ENCODE measurements around the gene NHERF1.

The NHERF1 gene

DNA sequence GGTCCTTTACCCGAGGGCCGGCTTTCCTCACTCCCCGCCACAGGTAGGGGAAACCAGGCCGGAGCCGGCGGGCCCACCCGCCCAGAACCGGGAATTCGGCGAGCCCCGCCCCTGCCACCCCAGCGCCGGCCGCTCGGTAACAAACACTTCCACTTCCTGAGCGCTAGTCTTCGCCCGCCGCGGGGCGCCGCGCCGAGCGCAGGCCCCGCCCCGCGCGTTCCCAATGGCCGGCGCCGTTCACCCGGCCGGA lies 224 bp upstream of the NHERF1 start:
- peaks cover 45% of the 10 kb centered on the region for H3K36me3 Mint-ChIP-seq
- CTCF ChIA-PET: no interaction called here
- no peaks in the 10 kb centered on the region for H3K9me3 Mint-ChIP-seq
- H3K27me3 Mint-ChIP-seq: no peaks in the 10 kb centered on the region
- H3K4me3 Mint-ChIP-seq: peak overlapping the region; percentile 99
- peaks cover 64% of the 10 kb centered on the region for H3K4me1 Mint-ChIP-seq
- DNase-seq: no peak
- H3K27ac Mint-ChIP-seq: peak overlapping the region; percentile 84

DNA sequence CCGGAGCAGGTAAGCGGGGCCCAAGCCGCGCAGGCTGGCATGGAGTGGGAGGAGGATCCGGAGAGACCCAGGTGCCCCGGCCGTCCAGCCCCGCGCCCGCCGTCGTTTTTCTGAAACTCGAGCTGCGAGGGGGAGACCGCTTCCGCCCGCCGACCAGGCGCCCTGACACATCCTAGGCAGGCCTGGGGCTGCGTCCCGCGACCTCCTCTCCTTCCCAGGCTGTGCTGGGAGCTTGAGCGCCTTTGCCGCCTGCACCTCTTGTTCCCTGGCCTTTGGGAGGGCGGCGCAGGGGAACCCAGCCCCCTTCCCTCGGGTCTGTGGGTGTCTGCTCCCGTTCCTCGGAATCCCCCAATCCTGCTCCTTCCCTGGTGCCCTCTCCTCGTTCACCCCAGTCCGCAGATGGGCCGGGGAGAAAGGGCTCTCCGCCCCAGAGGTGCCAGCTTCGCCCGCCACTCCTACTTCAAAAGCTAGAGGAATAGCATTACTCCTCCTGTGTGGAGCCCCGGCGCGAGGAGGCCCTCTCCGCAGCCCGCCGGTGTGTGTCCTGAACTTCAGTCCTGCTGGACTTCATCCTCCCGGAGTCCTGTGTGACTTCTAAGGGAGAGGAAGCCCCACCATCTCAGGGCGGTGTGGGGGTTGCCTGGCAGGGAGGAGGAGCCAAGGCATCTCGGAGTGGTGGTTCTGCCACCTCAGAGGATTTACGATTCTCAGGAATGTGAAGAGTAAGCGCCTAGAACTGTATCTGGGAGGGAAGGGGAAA lies 1.0 kb downstream of the NHERF1 start:
- Mint-ChIP-seq H3K27me3 (no peaks in the 10 kb centered on the region), H3K9me3 (no peaks in the 10 kb centered on the region), H3K4me1 (peaks cover 63% of the 10 kb centered on the region), H3K4me3 (peak overlapping the region; percentile 99), H3K36me3 (peaks cover 40% of the 10 kb centered on the region), H3K27ac (peak overlapping the region; percentile 88)
- DNase-seq: peak; percentile 71
- CTCF ChIA-PET: interaction anchor here (1.1 to 7.3 kb wide), 12 partner anchors 9 to 115 kb away, joined by 3 to 43 read pairs (median 8); partner anchors contain the start of genes NAT9 and RAB37

DNA sequence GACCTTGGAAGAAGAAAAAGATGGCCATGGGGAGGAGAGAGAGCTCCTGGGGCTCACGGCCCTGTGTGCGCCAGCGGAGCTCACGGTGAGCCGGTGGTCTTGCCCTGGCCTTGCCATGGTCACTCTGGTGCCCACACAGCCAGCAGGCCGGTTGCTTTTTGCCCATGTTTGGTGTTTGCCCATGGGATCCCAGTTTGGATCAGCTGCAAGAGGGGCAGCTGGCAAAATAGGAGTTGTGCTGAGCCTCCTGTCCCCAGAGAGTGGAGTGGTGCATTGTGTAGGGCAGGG lies 1.6 kb downstream of the NHERF1 start:
- Mint-ChIP-seq H3K4me3 (peak overlapping the region; percentile 99), H3K27ac (peak overlapping the region; percentile 88), H3K9me3 (no peaks in the 10 kb centered on the region), H3K36me3 (peaks cover 44% of the 10 kb centered on the region), H3K27me3 (no peaks in the 10 kb centered on the region), H3K4me1 (peaks cover 63% of the 10 kb centered on the region)
- CTCF ChIA-PET: interaction anchor here (0.8 to 7.3 kb wide), 15 partner anchors 8 to 114 kb away, joined by 3 to 43 read pairs (median 6); partner anchors contain the start of genes NAT9 and RAB37
- DNase-seq: no peak

DNA sequence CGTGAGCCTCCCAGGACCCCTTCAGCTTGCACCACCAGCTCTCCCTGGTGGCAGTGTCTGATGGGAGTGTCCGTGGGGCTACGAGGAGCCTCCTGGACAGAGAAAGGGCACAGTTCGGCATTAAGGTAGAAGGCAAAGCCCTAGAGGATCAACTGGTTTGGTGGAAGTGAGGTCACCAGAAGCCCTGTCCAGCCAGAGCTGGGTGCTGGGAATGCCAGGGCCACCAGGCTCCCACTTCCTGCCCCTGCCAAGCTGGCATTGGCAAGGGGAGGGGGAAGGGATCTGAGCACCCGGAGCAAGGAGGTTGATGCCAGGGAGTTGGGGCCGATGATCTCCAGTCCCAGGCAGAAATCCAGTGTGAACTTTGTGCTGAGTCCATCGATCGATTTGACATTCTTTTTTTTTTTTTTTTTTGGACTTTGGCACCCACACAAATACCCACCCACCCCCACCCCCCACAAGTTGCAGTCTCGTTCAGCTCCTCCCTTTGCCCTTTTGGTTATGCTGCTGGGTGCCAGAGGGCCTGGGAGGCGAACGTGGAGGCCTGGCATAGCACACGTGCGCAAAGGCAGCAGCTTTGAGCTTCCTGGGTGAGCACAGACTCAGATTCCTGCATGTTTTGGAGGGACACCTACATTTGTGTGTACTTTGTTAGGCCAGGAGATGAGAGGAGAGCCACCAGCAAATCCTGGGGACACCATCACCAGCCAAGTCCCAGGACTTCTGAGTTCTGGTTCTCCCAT lies 2.1 kb downstream of the NHERF1 start:
- H3K36me3 Mint-ChIP-seq: peaks cover 47% of the 10 kb centered on the region
- H3K4me1 Mint-ChIP-seq: peaks cover 67% of the 10 kb centered on the region
- CTCF ChIA-PET: interaction anchor here (0.8 to 7.3 kb wide), 14 partner anchors 8 to 114 kb away, joined by 3 to 43 read pairs (median 6); partner anchors contain the start of genes NAT9 and RAB37
- H3K9me3 Mint-ChIP-seq: no peaks in the 10 kb centered on the region
- peak overlapping the region; percentile 88 for H3K27ac Mint-ChIP-seq
- DNase-seq: no peak
- no peaks in the 10 kb centered on the region for H3K27me3 Mint-ChIP-seq
- peak overlapping the region; percentile 99 for H3K4me3 Mint-ChIP-seq

DNA sequence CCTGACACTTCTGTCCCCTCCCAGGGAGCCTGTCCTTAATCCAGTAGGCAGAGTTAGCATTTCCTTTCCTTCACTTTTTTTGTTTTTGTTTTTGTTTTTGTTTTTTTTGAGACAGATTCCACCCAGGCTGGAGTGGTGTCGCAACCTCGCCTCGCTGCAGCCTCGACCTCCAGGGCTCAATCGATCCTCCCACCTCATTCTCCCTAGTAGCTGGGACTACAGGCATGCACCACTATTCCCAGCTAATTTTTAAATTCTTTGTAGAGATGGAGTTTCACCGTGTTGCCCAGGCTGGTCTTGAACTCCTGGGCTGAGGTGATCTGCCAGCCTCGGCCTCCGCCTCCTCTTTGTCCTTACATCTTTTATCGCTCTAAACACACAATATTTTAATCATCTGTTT lies 4.0 kb downstream of the NHERF1 start:
- Mint-ChIP-seq H3K4me1 (peaks cover 64% of the 10 kb centered on the region), H3K9me3 (no peaks in the 10 kb centered on the region), H3K36me3 (peaks cover 49% of the 10 kb centered on the region), H3K27ac (peak overlapping the region; percentile 78), H3K4me3 (peak overlapping the region; percentile 99), H3K27me3 (no peaks in the 10 kb centered on the region)
- CTCF ChIA-PET: interaction anchor here (1.1 to 7.3 kb wide), 3 partner anchors 14 to 39 kb away, joined by 3 to 43 read pairs (median 17); partner anchors contain the start of gene RAB37
- no peak for DNase-seq

DNA sequence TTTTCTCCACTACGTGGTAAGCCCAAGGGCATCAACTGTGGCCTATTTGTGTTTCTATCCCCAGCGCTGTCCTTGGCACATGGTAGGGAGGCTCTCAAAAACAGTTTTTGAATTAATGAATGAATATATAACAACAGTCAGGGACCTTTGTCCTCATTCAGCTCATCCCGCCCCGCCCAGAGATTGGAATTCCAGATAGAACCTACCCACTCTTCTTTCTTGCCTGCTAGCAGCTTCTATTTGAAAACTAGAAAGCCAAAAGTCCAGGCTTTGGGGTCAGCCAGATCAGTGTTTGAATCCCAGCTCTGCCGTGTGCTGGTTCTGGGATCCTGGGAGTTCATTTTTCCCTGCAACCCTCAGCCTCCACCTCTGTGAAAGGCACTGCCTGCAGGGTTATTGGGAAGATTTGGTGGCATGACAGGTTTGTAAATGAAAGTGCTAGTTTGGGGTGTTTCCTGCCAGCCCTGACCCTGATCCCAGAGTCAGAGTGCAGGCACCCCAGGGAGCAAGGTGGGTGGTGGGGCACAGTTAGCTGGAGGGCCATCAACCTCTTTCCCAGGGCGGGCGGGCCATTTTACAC lies 4.5 kb downstream of the NHERF1 start:
- Mint-ChIP-seq H3K4me1 (peaks cover 64% of the 10 kb centered on the region), H3K9me3 (no peaks in the 10 kb centered on the region), H3K27me3 (no peaks in the 10 kb centered on the region), H3K36me3 (peaks cover 50% of the 10 kb centered on the region), H3K27ac (peak overlapping the region; percentile 78), H3K4me3 (peak overlapping the region; percentile 99)
- CTCF ChIA-PET: interaction anchor here (0.6 to 7.3 kb wide), 5 partner anchors 15 to 124 kb away, joined by 3 to 43 read pairs (median 10); partner anchors contain the start of gene RAB37
- DNase-seq: no peak

DNA sequence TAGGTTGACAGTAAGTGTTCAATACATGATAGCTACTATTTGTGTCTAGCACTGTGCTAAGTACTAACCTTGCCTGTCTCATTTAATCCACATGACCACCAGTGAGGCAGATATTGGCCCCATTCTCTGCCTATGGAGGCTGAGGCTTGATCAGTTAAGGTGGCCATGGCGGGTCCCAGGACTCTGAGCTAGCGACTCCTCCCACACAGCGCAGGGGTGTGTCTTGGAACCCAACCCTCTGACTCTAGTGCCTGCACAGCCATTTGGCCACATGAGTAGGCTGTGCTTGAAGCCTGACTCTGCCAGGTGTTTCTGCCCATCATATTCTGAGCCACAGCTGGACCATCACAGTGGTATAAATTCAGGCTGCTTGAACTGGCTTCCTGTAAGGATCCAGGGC lies 6.4 kb downstream of the NHERF1 start:
- Mint-ChIP-seq H3K27ac (peak overlapping the region; percentile 56), H3K9me3 (no peaks in the 10 kb centered on the region), H3K4me3 (no peak overlapping the region), H3K4me1 (peaks cover 82% of the 10 kb centered on the region), H3K27me3 (no peaks in the 10 kb centered on the region), H3K36me3 (peaks cover 52% of the 10 kb centered on the region)
- no peak for DNase-seq
- CTCF ChIA-PET: interaction anchor here (1.3 to 7.3 kb wide), 5 partner anchors 15 to 108 kb away, joined by 3 to 43 read pairs (median 4); no protein-coding TSS in a partner anchor

DNA sequence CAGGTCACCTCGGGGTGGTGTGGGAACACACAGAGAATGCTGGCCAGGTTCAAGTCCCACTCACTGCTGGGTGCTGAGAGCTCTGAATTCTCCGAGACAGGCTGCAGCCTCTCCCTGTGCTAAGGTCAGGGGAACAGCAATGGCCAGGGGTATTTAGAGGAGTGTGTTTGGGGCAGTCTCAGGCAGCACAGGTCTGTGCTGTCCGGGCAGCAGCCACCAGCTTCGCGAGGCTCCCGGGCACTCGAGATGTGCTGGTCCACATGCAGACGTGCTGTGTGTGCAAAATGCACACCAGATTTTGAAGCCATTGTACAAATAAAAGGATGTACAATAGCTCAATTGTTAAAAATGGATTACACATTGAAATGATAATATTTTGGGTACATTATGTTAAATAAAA lies 7.1 kb downstream of the NHERF1 start:
- CTCF ChIA-PET: interaction anchor here (1.3 to 7.3 kb wide), 3 partner anchors 15 to 98 kb away, joined by 4 to 43 read pairs (median 10); no protein-coding TSS in a partner anchor
- Mint-ChIP-seq H3K4me3 (no peak overlapping the region), H3K27ac (peak overlapping the region; percentile 56), H3K9me3 (no peaks in the 10 kb centered on the region), H3K4me1 (peaks cover 89% of the 10 kb centered on the region), H3K36me3 (peaks cover 46% of the 10 kb centered on the region), H3K27me3 (no peaks in the 10 kb centered on the region)
- DNase-seq: no peak

DNA sequence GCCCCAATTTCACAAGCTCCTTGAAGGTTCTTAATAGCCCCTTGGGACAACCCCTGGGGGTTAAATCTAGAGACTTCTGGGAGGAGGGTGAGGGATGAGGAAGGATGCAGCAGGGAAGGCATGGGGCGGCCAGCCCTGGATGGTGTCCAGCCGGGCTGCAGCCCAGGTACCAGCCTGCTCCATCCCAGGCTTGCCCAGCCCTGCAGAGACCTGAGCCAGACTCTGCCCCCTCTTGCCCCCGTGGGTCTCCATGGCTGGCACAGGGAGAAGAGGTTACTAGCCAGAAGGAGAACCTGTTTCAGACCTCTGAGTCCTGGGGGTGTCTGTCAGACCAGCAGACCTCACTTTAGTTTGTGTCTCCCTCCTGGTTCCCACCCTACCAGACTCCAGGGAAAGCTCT lies 8.5 kb downstream of the NHERF1 start:
- no peak for DNase-seq
- Mint-ChIP-seq H3K4me1 (peaks cover 87% of the 10 kb centered on the region), H3K4me3 (no peak overlapping the region), H3K36me3 (peaks cover 34% of the 10 kb centered on the region), H3K27me3 (no peaks in the 10 kb centered on the region), H3K27ac (peak overlapping the region; percentile 28), H3K9me3 (no peaks in the 10 kb centered on the region)
- CTCF ChIA-PET: interaction anchor here (0.6 to 5.6 kb wide), 5 partner anchors 13 to 439 kb away, joined by 3 to 55 read pairs (median 3); no protein-coding TSS in a partner anchor

DNA sequence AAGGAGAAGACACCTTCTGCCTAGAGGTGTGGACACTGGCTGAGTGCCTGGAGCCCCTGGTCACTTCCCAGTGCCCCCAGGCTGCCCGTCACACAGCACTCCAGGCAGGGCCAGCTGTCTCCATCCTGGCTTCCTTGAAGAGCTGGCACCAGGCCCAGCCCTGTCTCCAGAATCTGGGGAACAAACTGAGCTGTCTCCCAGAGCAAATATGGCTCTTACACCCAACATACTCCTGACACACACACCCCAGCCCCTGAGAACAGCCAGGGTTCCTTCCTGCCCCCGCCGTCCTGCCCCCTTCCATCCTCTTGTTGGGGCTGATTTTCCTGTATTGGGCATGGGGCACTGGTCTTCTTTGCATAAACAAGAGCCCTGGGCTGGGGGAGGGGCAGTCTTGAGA lies 9.1 kb downstream of the NHERF1 start:
- Mint-ChIP-seq H3K27me3 (no peaks in the 10 kb centered on the region), H3K9me3 (no peaks in the 10 kb centered on the region), H3K27ac (peak overlapping the region; percentile 11), H3K4me3 (no peak overlapping the region), H3K36me3 (peaks cover 29% of the 10 kb centered on the region), H3K4me1 (peaks cover 81% of the 10 kb centered on the region)
- CTCF ChIA-PET: interaction anchor here (1.2 to 5.6 kb wide), 5 partner anchors 12 to 100 kb away, joined by 3 to 55 read pairs (median 38); no protein-coding TSS in a partner anchor
- DNase-seq: no peak

DNA sequence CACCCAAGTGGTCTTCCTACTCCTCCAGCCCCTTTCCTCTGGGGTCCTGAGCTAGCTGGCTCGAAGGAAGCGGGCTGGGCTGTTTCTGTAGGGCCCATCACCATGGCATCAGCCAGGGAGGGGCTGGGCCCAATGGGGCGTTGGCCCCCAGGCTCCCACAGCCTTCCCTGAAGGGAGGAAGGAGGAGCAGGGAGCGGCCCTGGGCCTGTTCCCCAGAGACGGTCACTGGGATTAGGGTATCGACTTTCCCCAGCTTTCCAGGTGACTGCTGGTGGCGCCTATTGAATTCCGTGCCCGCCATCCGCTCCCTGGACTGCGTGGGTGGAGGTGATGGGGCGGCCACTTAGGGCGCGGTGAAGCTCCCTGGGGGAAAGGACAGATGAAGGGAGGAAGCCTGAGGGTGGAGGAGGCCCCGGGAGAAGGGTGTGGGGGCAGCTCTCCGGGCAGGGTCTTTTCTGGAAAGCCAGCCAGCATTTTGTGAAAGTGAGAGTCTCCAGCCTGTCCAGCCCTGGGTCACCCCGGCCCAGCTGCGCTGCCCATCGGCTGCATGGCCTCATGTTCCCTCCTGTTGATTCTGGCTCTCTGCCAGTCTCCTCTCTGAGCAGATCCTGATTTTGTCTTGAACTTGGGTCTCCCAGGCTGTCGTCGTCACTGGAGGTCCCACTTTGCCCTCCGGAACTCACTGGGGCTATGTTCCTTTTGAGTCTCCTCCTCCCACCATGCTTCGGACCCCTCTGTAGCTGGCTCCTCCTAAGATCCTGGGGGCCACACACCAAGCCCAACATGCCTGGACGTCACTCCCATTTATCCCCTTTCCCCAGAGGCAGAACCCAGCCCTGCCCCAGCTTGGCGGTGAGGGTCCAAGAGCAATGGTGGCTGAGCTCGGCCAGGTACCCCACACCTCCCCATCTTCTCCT lies 9.8 kb downstream of the NHERF1 start:
- Mint-ChIP-seq H3K36me3 (peaks cover 28% of the 10 kb centered on the region), H3K4me3 (peak overlapping the region; percentile 68), H3K27me3 (no peaks in the 10 kb centered on the region), H3K4me1 (peaks cover 78% of the 10 kb centered on the region), H3K27ac (peak overlapping the region; percentile 91), H3K9me3 (no peaks in the 10 kb centered on the region)
- CTCF ChIA-PET: interaction anchor here (1.2 to 5.6 kb wide), 8 partner anchors 12 to 104 kb away, joined by 3 to 55 read pairs (median 22); partner anchors contain the start of gene RAB37
- no peak for DNase-seq

DNA sequence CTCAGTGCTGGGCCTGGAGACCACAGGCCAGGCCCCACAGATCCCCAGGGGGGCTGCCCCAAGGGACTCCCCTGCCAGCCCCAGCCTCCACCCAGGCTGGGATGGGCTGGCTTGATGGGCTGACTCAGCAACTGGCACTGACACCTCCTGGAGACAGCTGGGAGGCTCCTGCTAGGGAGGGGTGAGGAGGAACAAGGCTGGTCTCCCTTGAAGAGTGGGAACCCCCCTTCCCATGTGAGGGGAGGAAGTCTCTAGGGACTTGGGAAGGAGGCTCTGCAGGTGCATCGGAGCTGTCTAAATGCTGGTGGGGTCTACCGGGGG lies 10.4 kb downstream of the NHERF1 start:
- H3K4me1 Mint-ChIP-seq: peaks cover 74% of the 10 kb centered on the region
- CTCF ChIA-PET: interaction anchor here (0.6 to 5.6 kb wide), 14 partner anchors 9 to 331 kb away, joined by 3 to 55 read pairs (median 12); partner anchors contain the start of genes NAT9 and RAB37
- H3K36me3 Mint-ChIP-seq: peaks cover 25% of the 10 kb centered on the region
- H3K9me3 Mint-ChIP-seq: no peaks in the 10 kb centered on the region
- H3K27me3 Mint-ChIP-seq: no peaks in the 10 kb centered on the region
- DNase-seq: no peak
- H3K27ac Mint-ChIP-seq: peak overlapping the region; percentile 91
- H3K4me3 Mint-ChIP-seq: peak overlapping the region; percentile 68

DNA sequence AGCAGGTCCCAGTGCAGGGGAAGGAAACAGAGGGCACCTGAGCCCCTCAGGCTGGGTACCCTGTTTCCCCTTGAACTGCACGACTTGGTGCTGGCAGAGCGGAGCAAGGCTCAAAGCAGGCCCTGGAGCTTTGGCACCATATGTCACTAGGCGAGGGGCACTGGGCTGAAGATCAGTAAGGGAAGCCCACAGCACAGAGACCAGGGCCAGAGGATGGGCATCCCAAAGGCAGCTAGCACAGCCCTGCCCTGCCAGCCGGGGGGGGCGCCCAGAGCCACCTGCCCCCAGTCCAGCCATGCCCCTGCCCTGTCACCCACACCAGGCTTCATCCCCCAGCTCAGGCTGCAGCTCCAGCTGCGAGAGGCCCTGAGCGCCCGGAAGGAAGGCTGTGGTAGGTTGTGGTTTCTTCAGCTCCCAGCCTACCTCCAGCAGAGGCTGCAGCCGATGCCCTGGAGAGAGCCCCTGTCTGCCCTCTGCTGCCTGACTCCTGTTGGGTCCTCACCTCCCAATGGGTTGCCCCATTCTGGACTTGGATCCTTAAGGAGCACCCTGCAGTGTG lies 10.9 kb downstream of the NHERF1 start:
- peak; percentile 80 for DNase-seq
- peak overlapping the region; percentile 91 for H3K27ac Mint-ChIP-seq

More for the DNA sequence above, 10.9 kb downstream of the NHERF1 start:
- H3K27me3 Mint-ChIP-seq: no peaks in the 10 kb centered on the region
- H3K4me1 Mint-ChIP-seq: peaks cover 72% of the 10 kb centered on the region
- peak overlapping the region; percentile 68 for H3K4me3 Mint-ChIP-seq
- H3K9me3 Mint-ChIP-seq: no peaks in the 10 kb centered on the region
- CTCF ChIA-PET: interaction anchor here (0.6 to 5.6 kb wide), 14 partner anchors 9 to 330 kb away, joined by 3 to 55 read pairs (median 12); partner anchors contain the start of genes NAT9 and RAB37
- H3K36me3 Mint-ChIP-seq: peaks cover 28% of the 10 kb centered on the region
